GM19035 (cell line): ENCODE measurements around the gene GVQW3.
"Not testable (repeated sequence)": the region's sequence is repeated elsewhere in the genome, so short reads cannot be mapped to it uniquely, and the experiment has no call there.

ENCODE experiments used
- ATAC-seq: cut with Tn5 transposase; IDR thresholded peaks from one replicate; pipeline ENCODE4 v1.9.1; 2021; ENCODE audit not compliant: unreplicated experiment

The GVQW3 gene

GRCh38 chr11:76385903-76386302 lies 4.8 kb downstream of the GVQW3 start:
- no peak for ATAC-seq

GRCh38 chr11:76388408-76388807 lies 7.3 kb downstream of the GVQW3 start:
- no peak for ATAC-seq

- no peak for ATAC-seq
These were observed 9.9 kb downstream of the GVQW3 start for GRCh38 chr11:76391021-76391420.

- ATAC-seq, result no peak
These were observed 10.8 kb downstream of the GVQW3 start for GRCh38 chr11:76391811-76392475.

- ATAC-seq, result no peak
These were observed 11.7 kb downstream of the GVQW3 start for GRCh38 chr11:76392870-76393269.

- ATAC-seq, result no peak
These were observed 13.3 kb downstream of the GVQW3 start for GRCh38 chr11:76394411-76394810.

- no peak for ATAC-seq
These were observed 14.2 kb downstream of the GVQW3 start for GRCh38 chr11:76395296-76395695.

- no peak for ATAC-seq
These were observed 16.3 kb downstream of the GVQW3 start for GRCh38 chr11:76397383-76397782.

- ATAC-seq, result no peak
These were observed 19.8 kb downstream of the GVQW3 start for GRCh38 chr11:76400967-76401366.

- not testable (repeated sequence) for ATAC-seq
These were observed 20.4 kb downstream of the GVQW3 start for GRCh38 chr11:76401484-76401883.

- ATAC-seq, result no peak
These were observed 25.2 kb downstream of the GVQW3 start for GRCh38 chr11:76406359-76406758.

GRCh38 chr11:76408171-76408965 lies 27.2 kb downstream of the GVQW3 start:
- no peak for ATAC-seq

GRCh38 chr11:76410851-76411357 lies 29.8 kb downstream of the GVQW3 start:
- no peak for ATAC-seq

- no peak for ATAC-seq
These were observed 34.0 kb downstream of the GVQW3 start for GRCh38 chr11:76415073-76415472.

- ATAC-seq, result no peak
These were observed 38.8 kb downstream of the GVQW3 start for GRCh38 chr11:76419896-76420295.

- ATAC-seq, result no peak
These were observed 43.3 kb downstream of the GVQW3 start for GRCh38 chr11:76424379-76424778.

- no peak for ATAC-seq
These were observed 43.8 kb downstream of the GVQW3 start for GRCh38 chr11:76424891-76425290.

- ATAC-seq, result no peak
These were observed 45.5 kb downstream of the GVQW3 start for GRCh38 chr11:76426660-76427059.

GRCh38 chr11:76436020-76436419 lies 54.9 kb downstream of the GVQW3 start:
- no peak for ATAC-seq

GRCh38 chr11:76443268-76443980 lies 62.3 kb downstream of the GVQW3 start:
- ATAC-seq, result no peak

GRCh38 chr11:76444065-76444383 lies 62.9 kb downstream of the GVQW3 start:
- ATAC-seq, result no peak
